ENCODE measurements around the gene PDZK1IP1.
"Not testable (repeated sequence)": the region's sequence is repeated elsewhere in the genome, so short reads cannot be mapped to it uniquely, and the experiment has no call there.

PDZK1IP1 gene

GRCh38 chr1:47223174-47223920 is 33.5 kb upstream of the PDZK1IP1 start:
- no peak for DNase-seq

- DNase-seq, result no peak
These were observed 32.6 kb upstream of the PDZK1IP1 start for GRCh38 chr1:47222476-47222875.

GRCh38 chr1:47219590-47220220 is 29.9 kb upstream of the PDZK1IP1 start:
- no peak for DNase-seq

GRCh38 chr1:47219001-47219400 is 29.2 kb upstream of the PDZK1IP1 start:
- DNase-seq, result no peak

GRCh38 chr1:47216278-47217059 is 26.6 kb upstream of the PDZK1IP1 start:
- DNase-seq, result no peak

GRCh38 chr1:47215713-47216112 is 25.9 kb upstream of the PDZK1IP1 start:
- DNase-seq, result no peak

- no peak for DNase-seq
These were observed 24.7 kb upstream of the PDZK1IP1 start for GRCh38 chr1:47214549-47214948.

GRCh38 chr1:47213230-47213963 is 23.6 kb upstream of the PDZK1IP1 start:
- no peak for DNase-seq

- no peak for DNase-seq
These were observed 22.9 kb upstream of the PDZK1IP1 start for GRCh38 chr1:47212636-47213229.

- no peak for DNase-seq
These were observed 22.0 kb upstream of the PDZK1IP1 start for GRCh38 chr1:47211796-47212269.

- DNase-seq, result no peak
These were observed 20.8 kb upstream of the PDZK1IP1 start for GRCh38 chr1:47210666-47211065.

- no peak for DNase-seq
These were observed 20.0 kb upstream of the PDZK1IP1 start for GRCh38 chr1:47209725-47210325.

GRCh38 chr1:47209091-47209490 is 19.3 kb upstream of the PDZK1IP1 start:
- no peak for DNase-seq

GRCh38 chr1:47208374-47208850 is 18.6 kb upstream of the PDZK1IP1 start:
- no peak for DNase-seq

GRCh38 chr1:47207803-47208373 is 18.1 kb upstream of the PDZK1IP1 start:
- no peak for DNase-seq

GRCh38 chr1:47205918-47206317 is 16.1 kb upstream of the PDZK1IP1 start:
- DNase-seq, result no peak

- DNase-seq, result not testable (repeated sequence)
These were observed 13.7 kb upstream of the PDZK1IP1 start for GRCh38 chr1:47203504-47203903.

GRCh38 chr1:47201179-47201578 is 11.3 kb upstream of the PDZK1IP1 start:
- no peak for DNase-seq

GRCh38 chr1:47198214-47198613 is 8.4 kb upstream of the PDZK1IP1 start:
- no peak for DNase-seq

- no peak for DNase-seq
These were observed 6.8 kb upstream of the PDZK1IP1 start for GRCh38 chr1:47196622-47197021.

- not testable (repeated sequence) for DNase-seq
These were observed 6.1 kb upstream of the PDZK1IP1 start for GRCh38 chr1:47195981-47196380.

GRCh38 chr1:47194311-47194710 is 4.5 kb upstream of the PDZK1IP1 start:
- DNase-seq, result no peak

Measured in NK-92 treated with Interleukin-12 subunit alpha and Interleukin-12 subunit beta, amount 100 ng/mL, for 24 hours (cell line).